ENCODE results near the gene KTI12. TPM values are rescaled to one million over a fixed set of nuclear protein-coding genes. Genes with fewer than 3 reads are reported as not detected.
"Not testable (repeated sequence)": the region's sequence is repeated elsewhere in the genome, so short reads cannot be mapped to it uniquely, and the experiment has no call there.

KTI12 gene
- polyA plus RNA-seq, 1 of the 3 experiments (the other 2 are of a cell fraction) = 13.7 TPM

DNA sequence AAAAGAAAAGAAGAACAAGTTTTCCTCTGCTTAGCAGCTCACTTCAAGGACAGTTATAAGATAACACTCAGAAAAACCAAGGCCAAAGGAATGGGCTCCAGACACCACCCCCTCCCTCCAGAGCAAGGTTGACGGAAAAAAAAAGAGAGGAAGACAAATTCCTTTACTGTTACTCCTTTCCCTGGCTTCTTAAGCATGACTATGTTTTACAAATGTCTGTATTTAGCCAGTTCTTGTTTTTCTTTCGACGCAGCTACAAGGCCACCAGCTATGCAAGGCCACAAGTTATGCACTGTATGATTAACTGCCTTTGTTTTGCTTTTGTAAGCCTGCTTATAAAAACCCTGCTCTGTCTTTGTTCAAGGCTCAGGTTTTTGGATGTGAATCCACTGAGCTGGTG is 28.1 kb downstream of the KTI12 start:
- DNase-seq; H3K36me3 ChIP-seq (replicated peaks in 1 of 2; ENCODE audit: control insufficient read depth in 1 of 2, insufficient read depth in 2 of 2, low read length in 1 of 2); H4K20me1 ChIP-seq (ENCODE audit: insufficient read depth); H3K9me2 ChIP-seq; H3K9me3 ChIP-seq; H3K4me3 ChIP-seq (ENCODE audit: low read depth in 2 of 2, low read length in 1 of 2); H3K27me3 ChIP-seq (ENCODE audit: insufficient read depth); POLR2A ChIA-PET; H3K79me2 ChIP-seq (ENCODE audit: insufficient read depth): not testable (repeated sequence)
- Histone ChIP-seq H3K27ac (ENCODE audit: low read depth in 2 of 2, low read length in 1 of 2) (peak overlapping the region in 1 of 2 experiments; percentile 87; a peak in 2 of 4 replicates), H3K4me2 (peak overlapping the region; percentile 36; the same call in 1 of the 2 replicates), H2AFZ (ENCODE audit: low read depth) (peak overlapping the region; percentile 82), H3K4me1 (ENCODE audit: control insufficient read depth in 1 of 2, insufficient read depth in 2 of 2, low read depth in 1 of 2, low read length in 1 of 2) (peaks cover 0 to 21% of the 10 kb centered on the region in 2 experiments; a peak in 1 of 4 replicates), H3K9ac (peak overlapping the region; percentile 40; the same call in 1 of the 2 replicates), H3F3A (replicated peaks; ENCODE audit: insufficient read depth) (peaks cover 14% of the 10 kb centered on the region)
- 12% methylated on average over 3 of the region's 3 CpGs for WGBS (ENCODE audit: low lambda C conversion rate)
- TF ChIP-seq JUND (IDR thresholded peaks at IDR 0.05) = peak; percentile 10; the same call in 1 of the 2 replicates
- TF ChIP-seq, protein P1, sequence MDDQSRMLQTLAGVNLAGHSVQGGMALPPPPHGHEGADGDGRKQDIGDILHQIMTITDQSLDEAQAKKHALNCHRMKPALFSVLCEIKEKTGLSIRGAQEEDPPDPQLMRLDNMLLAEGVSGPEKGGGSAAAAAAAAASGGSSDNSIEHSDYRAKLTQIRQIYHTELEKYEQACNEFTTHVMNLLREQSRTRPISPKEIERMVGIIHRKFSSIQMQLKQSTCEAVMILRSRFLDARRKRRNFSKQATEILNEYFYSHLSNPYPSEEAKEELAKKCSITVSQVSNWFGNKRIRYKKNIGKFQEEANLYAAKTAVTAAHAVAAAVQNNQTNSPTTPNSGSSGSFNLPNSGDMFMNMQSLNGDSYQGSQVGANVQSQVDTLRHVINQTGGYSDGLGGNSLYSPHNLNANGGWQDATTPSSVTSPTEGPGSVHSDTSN (IDR thresholded peaks at IDR 0.05) = peak; percentile 56
- TF ChIP-seq TCF12 (IDR thresholded peaks at IDR 0.05) = peak; percentile 49
- CTCF ChIA-PET = interaction anchor here (1.1 to 3.2 kb wide), 3 partner anchors 100 to 202 kb away, joined by 3 to 30 read pairs (median 3); no protein-coding TSS in a partner anchor

DNA sequence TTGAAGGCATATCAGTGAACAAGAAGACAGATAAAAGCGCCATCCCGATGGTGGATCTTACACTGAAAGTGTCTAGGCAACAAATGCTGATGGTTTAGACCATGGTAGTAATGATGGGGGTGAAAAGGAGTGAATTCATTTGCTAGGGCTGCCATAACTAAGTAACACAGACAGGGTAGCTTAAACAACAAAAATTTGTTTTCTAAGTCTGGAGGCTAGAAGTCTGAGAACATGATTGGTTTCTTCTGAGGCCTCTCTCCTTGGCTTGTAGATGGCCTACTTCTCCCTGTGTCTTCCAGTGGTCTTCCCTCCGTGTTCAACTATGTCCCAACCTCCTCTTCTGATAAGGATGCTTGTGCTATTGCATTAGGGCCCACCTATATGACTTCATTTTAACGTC is 29.7 kb downstream of the KTI12 start:
- no peak for TF ChIP-seq TAF1 (IDR thresholded peaks at IDR 0.05; ENCODE audit: borderline replicate concordance, low read depth, low read length)
- no peak for TF ChIP-seq ELF1 (IDR thresholded peaks at IDR 0.05)
- no peak for TF ChIP-seq EZH2phosphoT487 (IDR thresholded peaks at IDR 0.05; ENCODE audit: borderline replicate concordance, low read depth)
- TF ChIP-seq, protein P2, sequence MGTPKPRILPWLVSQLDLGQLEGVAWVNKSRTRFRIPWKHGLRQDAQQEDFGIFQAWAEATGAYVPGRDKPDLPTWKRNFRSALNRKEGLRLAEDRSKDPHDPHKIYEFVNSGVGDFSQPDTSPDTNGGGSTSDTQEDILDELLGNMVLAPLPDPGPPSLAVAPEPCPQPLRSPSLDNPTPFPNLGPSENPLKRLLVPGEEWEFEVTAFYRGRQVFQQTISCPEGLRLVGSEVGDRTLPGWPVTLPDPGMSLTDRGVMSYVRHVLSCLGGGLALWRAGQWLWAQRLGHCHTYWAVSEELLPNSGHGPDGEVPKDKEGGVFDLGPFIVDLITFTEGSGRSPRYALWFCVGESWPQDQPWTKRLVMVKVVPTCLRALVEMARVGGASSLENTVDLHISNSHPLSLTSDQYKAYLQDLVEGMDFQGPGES (IDR thresholded peaks at IDR 0.05; ENCODE audit: low read depth, low read length) = no peak
- no peak for TF ChIP-seq JUND (IDR thresholded peaks at IDR 0.05)
- TF ChIP-seq MEF2A (IDR thresholded peaks at IDR 0.05; ENCODE audit: borderline replicate concordance, low read depth) = no peak
- no peak for TF ChIP-seq RCOR1 (IDR thresholded peaks at IDR 0.05; ENCODE audit: low read length)
- no peak for TF ChIP-seq FOXJ3 (CRISPR knock-in tag; IDR thresholded peaks at IDR 0.05)
- TF ChIP-seq SIN3A (IDR thresholded peaks at IDR 0.05; ENCODE audit: borderline replicate concordance, low read depth, low read length) = no peak
- TF ChIP-seq, protein P1 (IDR thresholded peaks at IDR 0.05) = no peak
- TF ChIP-seq YY1 (IDR thresholded peaks at IDR 0.05; ENCODE audit: low read depth) = no peak
- Histone ChIP-seq H3K4me3 (ENCODE audit: low read depth in 2 of 2, low read length in 1 of 2) (no peak overlapping the region), H3K9me3 (no peaks in the 10 kb centered on the region), H3K27ac (ENCODE audit: low read depth in 2 of 2, low read length in 1 of 2) (no peak overlapping the region), H2AFZ (ENCODE audit: low read depth) (no peak overlapping the region), H3K27me3 (ENCODE audit: insufficient read depth) (no peaks in the 10 kb centered on the region), H4K20me1 (ENCODE audit: insufficient read depth) (no peaks in the 10 kb centered on the region), H3K79me2 (ENCODE audit: insufficient read depth) (no peaks in the 10 kb centered on the region), H3K4me2 (no peak overlapping the region), H3K9me2 (no peaks in the 10 kb centered on the region), H3F3A (replicated peaks; ENCODE audit: insufficient read depth) (peaks cover 14% of the 10 kb centered on the region), H3K4me1 (ENCODE audit: control insufficient read depth in 1 of 2, insufficient read depth in 2 of 2, low read depth in 1 of 2, low read length in 1 of 2) (peaks cover 0 to 21% of the 10 kb centered on the region in 2 experiments; a peak in 1 of 4 replicates), H3K9ac (no peak overlapping the region), H3K36me3 (replicated peaks in 1 of 2; ENCODE audit: control insufficient read depth in 1 of 2, insufficient read depth in 2 of 2, low read length in 1 of 2) (no peaks in the 10 kb centered on the region)
- ChIA-PET POLR2A (no interaction called here), CTCF (interaction anchor here (0.6 to 3.2 kb wide), 3 partner anchors 12 to 107 kb away, joined by 3 to 30 read pairs (median 4); no protein-coding TSS in a partner anchor)
- DNase-seq = no peak
- 55% methylated on average over 4 of the region's 4 CpGs for WGBS (ENCODE audit: low lambda C conversion rate)

All from SK-N-SH (cell line).